ENCODE measurements around the gene ARHGAP31. TPM values are rescaled to one million over a fixed set of nuclear protein-coding genes. Genes with fewer than 3 reads are reported as not detected.

Gene ARHGAP31
- total and polyA plus RNA-seq, 10 of the 15 experiments (the other 5 are each of a cell fraction or from before 2014, with no cell fraction given): 0.97 to 29.8 (median 10.3) TPM

GRCh38 chr3:119293871-119294695, at the start of gene ARHGAP31 (continued):
- TF ChIP-seq ZNF592 (IDR thresholded peaks at IDR 0.05) (no peak), NFIC (IDR thresholded peaks at IDR 0.05; ENCODE audit: low read depth, low read length) (peak; percentile 27; the same call in 1 of the 2 replicates), CUX1 (IDR thresholded peaks at IDR 0.05; ENCODE audit: insufficient replicate concordance, low read depth, low read length) (no peak), CHD2 (IDR thresholded peaks at IDR 0.05; ENCODE audit: borderline replicate concordance, low read depth, low read length) (no peak), RCOR1 (conservative IDR thresholded peaks at IDR 0.05; ENCODE audit: low read depth, low read length) (no peak), NFXL1 (IDR thresholded peaks at IDR 0.05; ENCODE audit: borderline replicate concordance) (no peak), LARP7 (IDR thresholded peaks at IDR 0.05) (0 out of 2 replicates have a peak, but pooled peaks have one; percentile 68), SRF (IDR thresholded peaks at IDR 0.05; ENCODE audit: low read depth in 2 of 2, low read length in 2 of 2) (no peak), ZZZ3 (IDR thresholded peaks at IDR 0.05; ENCODE audit: control insufficient read depth, insufficient read length, low read depth) (no peak), IKZF2 (IDR thresholded peaks at IDR 0.05) (peak; percentile 91 to 93), RBBP5 (conservative IDR thresholded peaks at IDR 0.05) (no peak), SUZ12 (IDR thresholded peaks at IDR 0.05; ENCODE audit: unreplicated experiment) (no peak)
- TF ChIP-seq, protein P1, sequence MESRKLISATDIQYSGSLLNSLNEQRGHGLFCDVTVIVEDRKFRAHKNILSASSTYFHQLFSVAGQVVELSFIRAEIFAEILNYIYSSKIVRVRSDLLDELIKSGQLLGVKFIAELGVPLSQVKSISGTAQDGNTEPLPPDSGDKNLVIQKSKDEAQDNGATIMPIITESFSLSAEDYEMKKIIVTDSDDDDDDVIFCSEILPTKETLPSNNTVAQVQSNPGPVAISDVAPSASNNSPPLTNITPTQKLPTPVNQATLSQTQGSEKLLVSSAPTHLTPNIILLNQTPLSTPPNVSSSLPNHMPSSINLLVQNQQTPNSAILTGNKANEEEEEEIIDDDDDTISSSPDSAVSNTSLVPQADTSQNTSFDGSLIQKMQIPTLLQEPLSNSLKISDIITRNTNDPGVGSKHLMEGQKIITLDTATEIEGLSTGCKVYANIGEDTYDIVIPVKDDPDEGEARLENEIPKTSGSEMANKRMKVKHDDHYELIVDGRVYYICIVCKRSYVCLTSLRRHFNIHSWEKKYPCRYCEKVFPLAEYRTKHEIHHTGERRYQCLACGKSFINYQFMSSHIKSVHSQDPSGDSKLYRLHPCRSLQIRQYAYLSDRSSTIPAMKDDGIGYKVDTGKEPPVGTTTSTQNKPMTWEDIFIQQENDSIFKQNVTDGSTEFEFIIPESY (IDR thresholded peaks at IDR 0.05): no peak
- TF ChIP-seq, protein P2, sequence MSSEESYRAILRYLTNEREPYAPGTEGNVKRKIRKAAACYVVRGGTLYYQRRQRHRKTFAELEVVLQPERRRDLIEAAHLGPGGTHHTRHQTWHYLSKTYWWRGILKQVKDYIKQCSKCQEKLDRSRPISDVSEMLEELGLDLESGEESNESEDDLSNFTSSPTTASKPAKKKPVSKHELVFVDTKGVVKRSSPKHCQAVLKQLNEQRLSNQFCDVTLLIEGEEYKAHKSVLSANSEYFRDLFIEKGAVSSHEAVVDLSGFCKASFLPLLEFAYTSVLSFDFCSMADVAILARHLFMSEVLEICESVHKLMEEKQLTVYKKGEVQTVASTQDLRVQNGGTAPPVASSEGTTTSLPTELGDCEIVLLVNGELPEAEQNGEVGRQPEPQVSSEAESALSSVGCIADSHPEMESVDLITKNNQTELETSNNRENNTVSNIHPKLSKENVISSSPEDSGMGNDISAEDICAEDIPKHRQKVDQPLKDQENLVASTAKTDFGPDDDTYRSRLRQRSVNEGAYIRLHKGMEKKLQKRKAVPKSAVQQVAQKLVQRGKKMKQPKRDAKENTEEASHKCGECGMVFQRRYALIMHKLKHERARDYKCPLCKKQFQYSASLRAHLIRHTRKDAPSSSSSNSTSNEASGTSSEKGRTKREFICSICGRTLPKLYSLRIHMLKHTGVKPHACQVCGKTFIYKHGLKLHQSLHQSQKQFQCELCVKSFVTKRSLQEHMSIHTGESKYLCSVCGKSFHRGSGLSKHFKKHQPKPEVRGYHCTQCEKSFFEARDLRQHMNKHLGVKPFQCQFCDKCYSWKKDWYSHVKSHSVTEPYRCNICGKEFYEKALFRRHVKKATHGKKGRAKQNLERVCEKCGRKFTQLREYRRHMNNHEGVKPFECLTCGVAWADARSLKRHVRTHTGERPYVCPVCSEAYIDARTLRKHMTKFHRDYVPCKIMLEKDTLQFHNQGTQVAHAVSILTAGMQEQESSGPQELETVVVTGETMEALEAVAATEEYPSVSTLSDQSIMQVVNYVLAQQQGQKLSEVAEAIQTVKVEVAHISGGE (CRISPR knock-in tag; IDR thresholded peaks at IDR 0.05): no peak
